Activated naive CD8-positive, alpha-beta T cell treated with anti-CD3 and anti-CD28 coated beads, Interleukin-2, amount 50 U/mL, for 24 hours (primary cell): Measurements from ENCODE around the gene IFT43.

ENCODE experiments used
- ATAC-seq: fragments of 150-1000 bp; cut with Tn5 transposase; one replicate; pipeline ENCODE4 v1.10.0; 2021
- DNase-seq: peaks from one replicate; pipeline ENCODE4 v3.0.0; 2021
- H3K27ac Mint-ChIP-seq: one replicate; pipeline ENCODE4 v1.8.0; 2021; ENCODE audit warnings: mild to moderate bottlenecking, mixed read lengths
- H3K27me3 Mint-ChIP-seq: one replicate; pipeline ENCODE4 v1.8.0; 2021; ENCODE audit warnings: mixed read lengths
- H3K36me3 Mint-ChIP-seq: one replicate; pipeline ENCODE4 v1.8.0; 2021; ENCODE audit warnings: low read depth, mixed read lengths
- H3K4me1 Mint-ChIP-seq: one replicate; pipeline ENCODE4 v1.8.0; 2021; ENCODE audit warnings: mixed read lengths
- H3K4me3 Mint-ChIP-seq: one replicate; pipeline ENCODE4 v1.8.0; 2021; ENCODE audit warnings: mild to moderate bottlenecking, moderate library complexity, mixed read lengths
- H3K9me3 Mint-ChIP-seq: one replicate; pipeline ENCODE4 v1.8.0; 2021; ENCODE audit warnings: mixed read lengths

IFT43 gene

DNA sequence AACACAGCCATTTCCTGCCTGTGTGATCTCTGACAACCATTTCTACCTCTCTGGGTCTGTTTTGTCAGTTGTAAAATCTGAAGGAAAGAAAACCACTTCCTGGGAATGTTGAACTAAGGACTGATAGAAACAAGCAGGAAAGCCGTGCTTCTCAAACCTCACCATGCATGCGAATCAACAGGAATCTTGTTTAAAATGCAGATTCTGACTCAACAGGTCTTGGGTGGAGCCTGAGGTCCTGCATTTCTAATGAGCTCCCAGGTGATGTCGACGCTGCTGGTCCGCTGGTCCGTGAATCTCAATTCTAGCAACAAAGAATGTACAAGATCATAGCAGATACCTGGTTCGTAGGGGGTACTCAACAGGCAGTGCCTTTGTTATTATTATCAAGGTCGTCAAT is 128.1 kb downstream of the IFT43 start:
- no peak for DNase-seq
- peaks cover 2% of the 10 kb centered on the region for H3K9me3 Mint-ChIP-seq
- no peak overlapping the region for H3K4me3 Mint-ChIP-seq
- no peaks in the 10 kb centered on the region for H3K4me1 Mint-ChIP-seq
- H3K27me3 Mint-ChIP-seq, result peaks cover 6% of the 10 kb centered on the region
- no peak for ATAC-seq
- H3K36me3 Mint-ChIP-seq, result no peaks in the 10 kb centered on the region
- H3K27ac Mint-ChIP-seq, result no peak overlapping the region

DNA sequence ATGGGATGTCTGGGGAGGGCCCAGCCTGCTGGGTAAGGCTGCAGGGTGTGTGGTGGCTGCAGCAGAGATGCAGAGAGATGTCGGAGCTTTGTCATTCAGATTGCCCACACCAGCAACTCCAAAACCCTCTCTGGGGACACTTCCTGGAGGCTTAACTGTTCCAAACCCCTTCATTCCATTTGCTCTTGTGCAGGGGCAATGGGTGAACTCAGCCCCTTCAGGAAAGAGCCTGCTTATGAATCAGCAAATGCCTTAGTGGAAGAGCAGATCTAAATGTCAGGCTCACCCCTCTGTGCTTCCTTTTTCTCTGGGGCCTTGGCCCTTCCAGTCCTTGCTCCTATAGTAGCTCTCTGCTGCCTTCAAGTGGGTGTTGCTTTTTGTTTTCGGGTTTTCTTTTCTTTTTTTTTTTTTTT is 129.5 kb downstream of the IFT43 start:
- Mint-ChIP-seq H3K27me3 (peaks cover 6% of the 10 kb centered on the region), H3K4me3 (no peak overlapping the region), H3K4me1 (no peaks in the 10 kb centered on the region), H3K36me3 (no peaks in the 10 kb centered on the region), H3K27ac (no peak overlapping the region), H3K9me3 (no peaks in the 10 kb centered on the region)
- no peak for DNase-seq
- no peak for ATAC-seq

DNA sequence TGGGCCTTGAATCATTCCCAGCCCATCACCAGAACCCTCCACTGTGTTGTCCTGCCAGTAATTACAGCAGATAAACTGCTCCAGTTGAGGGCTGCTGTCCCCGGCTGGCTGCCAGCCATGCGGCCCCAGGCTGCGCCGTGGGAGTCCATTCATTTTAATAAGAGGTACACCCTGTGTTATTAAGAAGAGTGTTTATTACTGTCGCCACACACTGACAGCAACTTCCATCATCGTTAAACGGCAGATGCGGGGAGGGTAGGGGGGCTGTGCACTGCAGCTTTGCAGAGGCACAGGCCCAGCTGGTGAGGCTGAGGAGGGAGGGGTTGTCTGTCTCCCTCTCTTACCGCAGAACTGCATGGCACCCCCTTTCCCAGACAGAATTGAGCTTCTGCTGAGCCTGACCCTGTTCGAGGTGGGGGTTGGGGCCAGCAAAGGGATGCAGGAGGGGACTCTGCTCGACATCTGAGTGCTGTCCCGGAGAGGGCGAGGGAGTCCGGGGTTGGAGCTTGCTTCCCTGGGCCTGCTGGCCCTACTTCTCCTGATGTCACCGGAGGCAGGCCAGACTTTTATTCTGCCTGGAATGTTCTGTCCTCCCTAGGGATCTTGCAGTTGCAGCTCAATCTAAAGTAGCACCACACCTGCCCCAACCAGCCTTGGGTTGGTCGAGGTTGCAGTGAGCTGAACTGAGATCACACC is 132.4 kb downstream of the IFT43 start:
- no peaks in the 10 kb centered on the region for H3K36me3 Mint-ChIP-seq
- no peak for DNase-seq
- H3K4me3 Mint-ChIP-seq, result no peak overlapping the region
- ATAC-seq, result no peak
- no peaks in the 10 kb centered on the region for H3K9me3 Mint-ChIP-seq
- peaks cover 6% of the 10 kb centered on the region for H3K27me3 Mint-ChIP-seq
- H3K4me1 Mint-ChIP-seq, result no peaks in the 10 kb centered on the region
- no peak overlapping the region for H3K27ac Mint-ChIP-seq

DNA sequence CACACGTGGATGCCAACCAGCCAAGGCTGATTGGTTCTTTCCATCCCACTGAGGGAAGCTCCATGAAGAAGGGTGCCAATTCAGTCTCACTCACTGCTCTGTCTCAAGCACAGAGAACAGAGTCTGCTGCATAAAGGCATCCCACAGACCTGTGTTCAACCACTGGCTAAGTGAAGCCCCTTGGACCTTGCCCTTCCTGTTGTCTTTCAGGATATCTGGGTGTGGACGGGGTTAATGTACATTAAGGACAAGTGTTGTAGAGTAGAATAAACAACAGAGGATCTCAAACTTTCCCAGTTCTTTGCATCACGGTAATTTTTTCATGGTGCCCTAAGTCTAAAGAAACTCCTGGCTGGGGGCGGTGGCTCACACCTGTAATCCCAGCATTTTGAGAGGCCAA is 133.0 kb downstream of the IFT43 start:
- no peak for DNase-seq
- no peak for ATAC-seq
- Mint-ChIP-seq H3K27ac (no peak overlapping the region), H3K4me1 (no peaks in the 10 kb centered on the region), H3K27me3 (peaks cover 6% of the 10 kb centered on the region), H3K9me3 (no peaks in the 10 kb centered on the region), H3K36me3 (no peaks in the 10 kb centered on the region), H3K4me3 (no peak overlapping the region)

DNA sequence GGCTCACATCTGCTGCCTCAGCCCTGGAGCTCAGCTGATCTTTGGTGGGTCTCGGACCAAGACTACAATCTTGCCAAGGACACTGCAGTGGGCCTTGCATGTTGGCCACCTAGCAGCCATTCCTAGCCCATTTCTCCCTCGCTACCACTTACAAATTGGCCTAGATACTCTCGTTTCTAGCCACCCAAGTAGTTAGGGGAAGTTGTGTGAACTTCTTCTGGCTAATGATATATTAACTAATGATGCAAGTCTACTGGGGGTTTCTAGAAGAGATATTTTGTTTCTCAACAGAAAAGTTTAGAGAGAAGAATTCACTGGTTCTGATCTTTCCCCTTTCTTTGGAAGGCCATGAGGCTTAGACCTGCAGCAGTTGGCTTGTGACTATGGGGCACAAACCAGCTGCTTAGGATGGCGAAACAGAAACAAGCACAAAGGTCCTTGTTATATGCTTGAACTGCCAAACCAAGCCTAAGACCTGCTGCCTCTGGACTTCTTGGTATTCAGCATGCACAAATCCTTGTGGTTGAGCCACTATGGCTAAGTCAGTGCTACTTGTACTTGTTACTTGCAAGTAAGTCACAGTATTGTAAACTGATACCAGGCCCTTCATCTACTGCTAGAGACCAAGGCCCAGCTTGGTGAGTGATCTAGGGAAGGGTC is 135.7 kb downstream of the IFT43 start:
- no peak for ATAC-seq
- H3K27me3 Mint-ChIP-seq, result peaks cover 3% of the 10 kb centered on the region
- no peaks in the 10 kb centered on the region for H3K4me1 Mint-ChIP-seq
- H3K36me3 Mint-ChIP-seq, result no peaks in the 10 kb centered on the region
- no peak overlapping the region for H3K27ac Mint-ChIP-seq
- no peaks in the 10 kb centered on the region for H3K9me3 Mint-ChIP-seq
- H3K4me3 Mint-ChIP-seq, result no peak overlapping the region
- DNase-seq, result no peak

DNA sequence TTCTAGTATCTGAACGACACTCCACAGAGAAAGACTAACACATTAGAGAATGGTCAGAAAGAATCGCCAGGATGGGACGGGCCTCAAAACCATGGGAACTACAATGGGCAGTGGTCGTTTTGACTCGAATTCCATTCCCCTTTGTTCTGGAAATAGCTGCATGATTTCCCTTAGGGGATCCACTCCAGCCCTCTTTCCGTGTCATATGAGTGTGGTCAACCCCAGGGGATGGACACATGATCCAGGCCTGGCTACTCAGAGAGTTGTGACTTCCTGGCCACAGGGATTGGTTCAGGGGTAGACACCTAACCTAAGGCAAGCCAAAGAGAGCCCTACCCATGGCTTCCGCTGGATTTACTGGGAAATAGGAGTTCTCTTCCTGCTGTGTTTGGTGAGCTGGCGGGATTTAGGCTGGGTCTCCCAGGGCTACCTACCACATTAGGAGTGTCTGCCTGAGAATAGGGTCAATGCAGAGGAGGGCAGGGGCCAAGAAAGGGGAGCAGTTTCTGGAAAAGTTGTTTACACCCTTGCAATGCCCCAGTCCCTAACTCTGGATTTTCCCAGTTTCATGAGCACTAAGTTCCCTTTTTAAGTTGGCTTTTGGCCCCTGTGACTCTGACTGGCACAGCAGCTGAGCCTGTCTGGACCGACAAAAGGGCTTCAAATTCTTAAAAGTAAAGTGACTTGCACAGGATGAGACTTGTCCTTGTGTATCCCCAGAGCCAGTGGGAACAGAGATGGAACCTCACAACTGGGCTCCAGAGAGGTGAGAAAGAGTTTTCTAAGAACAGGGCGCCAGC is 138.1 kb downstream of the IFT43 start:
- Mint-ChIP-seq H3K27me3 (peaks cover 8% of the 10 kb centered on the region), H3K36me3 (no peaks in the 10 kb centered on the region), H3K4me1 (no peaks in the 10 kb centered on the region), H3K4me3 (no peak overlapping the region), H3K9me3 (no peaks in the 10 kb centered on the region), H3K27ac (no peak overlapping the region)
- DNase-seq (no peak), ATAC-seq (no peak)

DNA sequence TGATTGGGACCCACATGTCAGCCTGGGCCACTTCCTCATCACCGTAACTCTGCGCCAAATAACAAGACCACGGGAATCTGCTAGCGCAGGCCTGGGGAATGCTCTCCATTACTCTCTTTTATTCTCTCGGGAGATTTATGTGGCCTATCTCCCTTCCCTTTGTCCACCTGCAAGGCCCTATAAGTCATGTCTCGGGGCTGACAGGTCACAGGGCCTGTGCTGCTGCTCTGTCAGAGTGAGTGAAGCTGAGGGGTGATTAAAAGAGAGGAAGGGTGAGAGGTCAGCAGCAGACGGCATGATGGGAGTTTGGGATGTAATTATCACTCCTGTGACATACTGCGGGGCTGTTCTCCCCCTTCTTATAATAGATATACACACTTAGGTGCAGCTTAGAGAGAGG is 139.9 kb downstream of the IFT43 start:
- Mint-ChIP-seq H3K36me3 (no peaks in the 10 kb centered on the region), H3K4me3 (no peak overlapping the region), H3K9me3 (no peaks in the 10 kb centered on the region), H3K27me3 (peaks cover 19% of the 10 kb centered on the region), H3K27ac (no peak overlapping the region), H3K4me1 (no peaks in the 10 kb centered on the region)
- DNase-seq (no peak), ATAC-seq (no peak)

DNA sequence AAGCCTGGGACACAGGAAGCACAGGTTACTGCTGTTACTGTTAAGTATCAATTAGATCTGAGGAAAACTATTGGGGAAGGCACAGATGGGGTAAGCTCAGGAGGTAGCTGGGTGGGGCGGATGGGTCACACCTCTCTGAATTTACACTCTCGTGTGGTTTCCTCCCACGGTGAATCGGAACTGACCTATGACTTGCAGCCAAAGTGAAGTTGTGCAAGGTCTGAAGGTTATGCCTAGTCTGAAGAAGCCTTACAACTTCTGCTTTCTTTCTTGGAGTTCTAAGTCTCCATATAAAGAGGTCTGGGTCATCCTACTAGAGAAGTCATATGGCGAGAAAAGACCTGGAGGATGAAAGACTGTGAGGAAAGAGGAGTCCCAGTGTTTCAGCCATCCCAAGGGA is 140.5 kb downstream of the IFT43 start:
- peaks cover 25% of the 10 kb centered on the region for H3K27me3 Mint-ChIP-seq
- no peak overlapping the region for H3K27ac Mint-ChIP-seq
- H3K36me3 Mint-ChIP-seq, result no peaks in the 10 kb centered on the region
- no peaks in the 10 kb centered on the region for H3K4me1 Mint-ChIP-seq
- DNase-seq (no peak), ATAC-seq (no peak)
- no peaks in the 10 kb centered on the region for H3K9me3 Mint-ChIP-seq
- no peak overlapping the region for H3K4me3 Mint-ChIP-seq

DNA sequence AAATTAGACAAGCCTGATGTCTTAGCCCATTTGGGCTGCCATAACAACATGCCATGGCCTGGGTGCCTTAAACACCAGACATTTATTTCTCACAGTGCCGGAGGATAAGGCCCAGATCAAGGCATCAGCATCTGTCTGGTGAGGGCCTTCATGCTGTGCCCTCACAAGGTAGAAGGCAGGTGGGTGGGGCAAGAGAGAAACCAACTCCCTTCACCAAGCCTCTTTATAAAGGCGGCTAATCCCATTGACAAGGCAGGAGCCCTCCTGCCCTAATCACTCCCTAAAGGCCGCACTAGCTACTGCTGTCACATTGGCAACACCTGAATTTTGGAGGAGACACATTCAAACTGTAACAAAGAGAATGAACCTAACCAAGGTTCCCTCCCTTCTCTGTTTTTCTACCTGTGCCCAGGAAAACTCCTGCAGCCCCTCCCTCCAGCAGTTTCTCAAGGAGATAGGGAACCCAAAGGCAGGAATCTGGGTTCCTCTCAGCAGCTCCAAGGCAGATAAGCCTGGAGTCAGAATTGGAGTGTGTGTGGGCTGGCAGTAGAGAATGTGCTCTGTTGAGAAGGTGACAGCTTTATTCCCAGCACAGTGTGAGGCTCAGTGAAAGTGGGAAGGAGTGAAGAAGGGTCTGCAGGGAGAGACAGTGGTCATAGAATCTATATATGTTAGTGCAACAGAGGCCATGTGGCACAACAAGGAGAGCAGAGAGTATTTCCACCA is 144.5 kb downstream of the IFT43 start:
- Mint-ChIP-seq H3K9me3 (peaks cover 3% of the 10 kb centered on the region), H3K36me3 (no peaks in the 10 kb centered on the region), H3K27me3 (peaks cover 50% of the 10 kb centered on the region), H3K27ac (no peak overlapping the region), H3K4me3 (no peak overlapping the region), H3K4me1 (no peaks in the 10 kb centered on the region)
- no peak for ATAC-seq
- no peak for DNase-seq

DNA sequence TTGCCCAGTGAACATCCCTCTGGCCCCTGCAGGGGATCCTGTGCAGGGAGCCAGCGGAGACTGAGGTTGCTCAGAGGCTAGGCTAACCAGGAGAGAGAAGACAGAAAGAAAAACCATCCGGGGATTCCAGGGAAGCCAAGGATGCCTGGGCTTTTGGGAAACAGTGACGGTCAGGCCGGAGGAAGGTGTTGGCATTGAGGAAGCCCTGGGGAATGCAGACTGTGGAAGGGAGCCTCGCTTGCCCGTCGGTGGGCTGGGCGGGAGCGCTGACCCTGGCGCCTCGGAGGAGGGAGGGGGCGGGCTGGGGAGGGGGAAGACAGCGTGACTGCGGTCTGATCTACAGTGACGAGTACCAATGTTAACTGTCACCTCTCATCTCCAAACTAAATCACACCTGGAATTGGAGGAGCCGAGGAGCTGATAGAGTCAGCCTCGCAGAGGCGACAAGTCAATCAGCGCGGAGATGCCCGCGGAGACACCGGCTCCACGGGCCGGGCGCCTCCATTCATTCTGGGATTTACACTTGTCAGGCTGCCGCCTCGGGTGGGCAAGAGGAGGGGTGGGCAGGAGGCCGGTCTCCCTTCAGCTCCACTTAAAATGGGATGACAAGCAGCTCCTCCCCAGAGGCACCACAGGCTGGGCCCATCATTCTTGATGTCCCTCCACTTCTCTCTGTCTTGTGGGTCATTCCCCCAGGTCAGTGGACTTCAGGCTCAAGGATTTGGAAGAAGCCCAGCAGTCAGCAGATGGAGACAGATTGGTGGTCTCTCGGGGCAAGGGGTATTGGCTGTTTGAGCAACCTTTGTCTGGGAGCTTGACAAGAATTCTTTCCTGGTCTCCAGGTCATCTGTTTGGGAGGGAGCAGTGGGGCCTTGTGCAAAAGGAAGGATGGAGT is 145.8 kb downstream of the IFT43 start:
- no peak for DNase-seq
- H3K9me3 Mint-ChIP-seq, result peaks cover 3% of the 10 kb centered on the region
- peaks cover 62% of the 10 kb centered on the region for H3K27me3 Mint-ChIP-seq
- no peaks in the 10 kb centered on the region for H3K36me3 Mint-ChIP-seq
- H3K4me3 Mint-ChIP-seq, result no peak overlapping the region
- no peak for ATAC-seq
- no peaks in the 10 kb centered on the region for H3K4me1 Mint-ChIP-seq
- no peak overlapping the region for H3K27ac Mint-ChIP-seq

DNA sequence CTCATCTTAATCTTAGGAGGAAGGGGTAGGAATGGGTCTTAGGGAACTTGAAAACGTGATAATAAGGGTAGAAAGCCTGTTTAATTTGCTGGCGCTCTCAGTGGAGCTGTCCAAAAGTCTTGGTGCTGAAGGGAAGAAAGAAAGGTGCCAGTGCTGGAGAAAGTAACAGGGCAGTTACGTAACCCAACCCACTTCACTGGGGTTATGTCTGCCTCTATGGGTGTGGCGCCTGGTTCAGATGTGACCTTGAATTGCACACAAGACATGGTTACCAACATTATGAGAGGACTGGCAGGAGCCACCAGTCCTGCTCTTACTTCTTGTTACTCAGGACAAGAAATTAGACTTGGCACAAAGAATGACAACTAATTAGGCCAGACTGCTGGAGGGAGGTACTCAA is 147.5 kb downstream of the IFT43 start:
- ATAC-seq (no peak), DNase-seq (no peak)
- no peaks in the 10 kb centered on the region for H3K36me3 Mint-ChIP-seq
- no peak overlapping the region for H3K4me3 Mint-ChIP-seq
- no peak overlapping the region for H3K27ac Mint-ChIP-seq
- peaks cover 2% of the 10 kb centered on the region for H3K4me1 Mint-ChIP-seq
- peaks cover 3% of the 10 kb centered on the region for H3K9me3 Mint-ChIP-seq
- peaks cover 71% of the 10 kb centered on the region for H3K27me3 Mint-ChIP-seq
